Stimulated activated CD4-positive, alpha-beta T cell treated with anti-CD3 and anti-CD28 coated beads, Interleukin-4, amount 100 ng/mL, for 1 hour (primary cell): Measurements from ENCODE around the gene RBFOX2.
A peak's percentile ranks its signal among the peaks of the same experiment; 100 is the strongest.

Experiments
- DNase-seq: peaks from one replicate; pipeline ENCODE4 v3.0.0-alpha.2; 2020

RBFOX2 gene

DNA sequence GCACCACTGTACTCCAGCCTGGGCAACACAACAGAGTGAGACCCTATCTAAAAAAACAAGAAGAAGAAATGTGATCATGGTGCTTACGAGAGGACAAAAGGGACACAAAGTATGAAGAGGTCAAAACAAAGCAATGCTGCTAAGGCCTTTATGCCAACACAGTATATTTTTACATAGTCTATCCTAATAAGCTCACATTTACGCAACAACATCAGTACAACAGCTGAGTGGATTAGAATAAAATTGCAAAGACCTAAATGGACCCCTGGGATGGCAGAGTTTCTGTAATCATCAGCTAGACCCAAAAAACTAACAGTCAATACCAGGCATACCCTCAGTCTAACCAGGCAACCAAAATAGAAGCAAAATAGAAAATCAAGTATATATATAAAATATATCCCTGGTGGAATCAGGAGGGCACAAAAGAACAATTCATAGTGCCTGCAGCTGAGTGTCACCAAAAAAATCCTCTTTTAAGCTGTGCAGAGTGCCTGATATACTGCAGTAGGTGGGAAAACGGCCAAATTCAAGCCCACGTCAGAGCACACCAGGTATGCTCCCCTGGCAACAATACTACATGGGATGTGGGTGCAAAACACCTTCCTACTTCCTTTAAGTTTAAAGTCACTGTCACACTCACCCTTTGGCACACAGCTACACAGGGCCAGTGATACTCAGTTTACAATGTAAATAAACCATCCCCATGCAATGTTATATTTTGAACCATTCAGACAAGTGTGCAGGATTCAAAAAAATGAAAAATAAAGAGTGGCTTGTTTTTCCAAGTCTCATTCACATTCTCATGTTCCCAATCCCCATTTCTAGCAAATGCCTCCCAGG is 57.8 kb downstream of the RBFOX2 start:
- no peak for DNase-seq

DNA sequence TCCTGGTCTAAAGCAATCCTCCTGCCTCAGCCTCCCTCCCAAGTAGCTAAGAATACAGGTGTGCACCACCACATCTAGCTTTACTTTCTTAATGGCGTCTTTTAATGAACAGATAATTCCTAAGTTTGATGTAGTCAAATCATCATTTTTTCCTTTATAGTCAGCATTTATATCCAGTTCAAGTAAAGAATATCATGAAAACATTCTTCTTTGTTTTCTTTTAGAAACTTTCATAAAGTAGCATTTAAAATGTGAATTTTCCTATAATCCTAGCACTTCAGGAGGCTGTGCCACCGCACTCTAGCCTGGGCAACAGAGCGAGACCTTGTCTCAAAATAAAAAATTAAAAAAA is 61.6 kb downstream of the RBFOX2 start:
- DNase-seq = no peak

DNA sequence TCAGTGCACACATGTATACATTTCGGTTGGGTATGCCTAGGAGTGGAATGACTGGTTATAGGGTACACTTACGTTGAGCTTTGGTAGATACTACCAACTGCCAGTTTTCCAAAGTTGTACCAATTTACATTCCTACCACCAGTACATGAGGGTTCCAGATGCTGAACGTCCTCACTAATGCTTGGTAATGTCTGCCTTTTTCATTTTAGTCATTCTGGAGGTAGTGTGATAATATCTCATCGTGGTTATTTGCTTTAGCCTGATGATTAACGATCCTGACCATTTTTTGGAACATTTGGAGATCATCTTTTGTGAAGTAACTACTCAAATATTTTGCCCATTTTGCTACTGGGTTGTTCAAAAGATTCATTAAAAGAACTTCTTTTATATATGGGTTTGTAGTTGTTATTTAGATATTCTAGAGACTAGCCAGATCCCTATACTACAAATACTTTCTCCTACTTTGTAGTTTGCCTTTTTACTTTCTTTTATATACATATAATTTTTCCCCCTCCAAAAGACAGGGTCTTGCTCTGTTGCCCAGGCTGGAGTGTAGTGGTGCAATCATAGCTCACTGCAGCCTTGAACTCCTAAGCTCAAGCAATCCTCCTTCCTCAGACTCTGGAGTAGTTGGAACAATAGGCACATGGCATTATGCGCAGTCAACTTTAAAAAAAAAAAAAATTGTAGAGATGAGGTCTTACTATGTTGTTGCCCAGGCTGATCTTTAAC is 62.1 kb downstream of the RBFOX2 start:
- no peak for DNase-seq

DNA sequence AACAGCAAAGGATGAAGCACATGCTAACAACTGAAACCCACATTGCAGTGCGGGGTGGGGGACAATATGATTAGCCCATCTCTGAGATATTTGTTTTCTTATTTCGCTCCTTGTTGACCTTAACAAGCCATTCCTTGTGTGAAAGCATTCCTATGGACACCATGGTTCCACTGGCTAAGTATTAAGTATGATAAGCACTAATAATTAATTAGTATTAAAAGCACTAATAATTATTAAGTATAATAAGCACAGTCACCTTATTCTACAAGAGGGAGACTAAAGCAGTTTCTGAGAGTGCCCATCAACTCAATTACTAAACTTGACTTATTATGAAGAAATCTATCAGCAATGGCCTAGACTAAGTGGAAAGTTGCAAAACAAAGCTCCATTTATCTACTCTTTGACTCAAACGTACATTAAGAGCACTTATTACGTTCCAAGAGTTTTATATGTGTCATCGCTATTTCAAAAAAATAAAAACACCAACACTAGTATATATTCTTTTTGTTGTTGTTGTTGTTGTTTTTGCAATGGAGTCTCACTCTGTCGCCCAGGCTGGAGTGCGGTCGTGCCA is 65.3 kb downstream of the RBFOX2 start:
- DNase-seq = no peak

DNA sequence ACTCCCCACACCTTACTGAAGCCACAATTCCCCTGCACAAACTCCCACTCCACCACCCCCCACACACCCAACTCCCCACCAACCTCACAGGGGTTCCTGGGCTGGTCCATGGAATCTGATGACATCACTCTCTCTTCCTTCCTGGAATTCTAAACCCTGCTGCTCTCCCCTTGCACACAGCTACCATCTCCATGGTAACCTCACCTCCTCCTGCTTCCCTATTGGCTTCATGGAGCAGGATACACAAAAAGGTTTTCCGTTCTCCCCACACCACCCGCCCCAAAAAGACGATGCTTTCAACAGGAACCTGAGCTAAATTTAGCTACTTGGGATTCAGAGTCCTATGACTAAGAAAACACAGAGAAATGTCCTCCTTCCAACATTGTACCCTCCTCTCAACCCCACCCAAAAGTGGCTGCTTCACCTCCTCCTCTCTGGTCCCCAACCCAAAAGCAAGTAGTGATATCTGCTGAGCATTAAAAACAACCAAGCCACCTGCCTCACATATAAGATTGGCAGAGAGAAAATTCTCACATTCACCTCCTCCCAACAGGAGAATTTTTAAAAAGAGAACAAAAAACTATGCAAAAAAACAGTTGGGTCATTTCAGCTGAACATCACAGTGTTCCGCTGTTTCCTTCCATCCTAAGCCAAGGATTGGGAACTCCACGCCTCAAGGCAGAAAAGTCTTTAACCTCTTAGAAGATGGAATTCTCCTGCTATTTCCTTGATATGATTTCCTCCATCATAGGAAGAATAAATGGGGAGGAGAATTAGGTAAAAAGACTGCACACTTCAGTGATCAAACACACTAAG is 66.9 kb downstream of the RBFOX2 start:
- no peak for DNase-seq

DNA sequence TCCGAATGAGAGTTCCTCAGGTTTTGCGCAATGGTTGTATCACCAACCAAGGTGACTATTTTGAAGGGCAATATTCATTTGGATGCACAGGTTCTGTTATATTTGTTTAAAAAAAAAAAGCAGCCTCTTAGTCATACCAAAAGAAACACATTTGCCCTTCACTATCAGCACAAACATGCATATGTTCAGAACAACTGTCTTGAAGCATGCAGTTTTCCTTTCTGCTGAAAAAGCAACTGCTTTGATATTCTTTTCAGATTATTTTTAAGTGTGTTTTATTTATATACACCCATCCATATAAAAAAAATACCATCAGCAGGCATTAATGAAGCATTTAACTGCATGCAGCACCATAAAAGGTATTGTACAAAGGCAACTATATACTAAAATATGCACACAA is 67.8 kb downstream of the RBFOX2 start:
- DNase-seq = no peak

DNA sequence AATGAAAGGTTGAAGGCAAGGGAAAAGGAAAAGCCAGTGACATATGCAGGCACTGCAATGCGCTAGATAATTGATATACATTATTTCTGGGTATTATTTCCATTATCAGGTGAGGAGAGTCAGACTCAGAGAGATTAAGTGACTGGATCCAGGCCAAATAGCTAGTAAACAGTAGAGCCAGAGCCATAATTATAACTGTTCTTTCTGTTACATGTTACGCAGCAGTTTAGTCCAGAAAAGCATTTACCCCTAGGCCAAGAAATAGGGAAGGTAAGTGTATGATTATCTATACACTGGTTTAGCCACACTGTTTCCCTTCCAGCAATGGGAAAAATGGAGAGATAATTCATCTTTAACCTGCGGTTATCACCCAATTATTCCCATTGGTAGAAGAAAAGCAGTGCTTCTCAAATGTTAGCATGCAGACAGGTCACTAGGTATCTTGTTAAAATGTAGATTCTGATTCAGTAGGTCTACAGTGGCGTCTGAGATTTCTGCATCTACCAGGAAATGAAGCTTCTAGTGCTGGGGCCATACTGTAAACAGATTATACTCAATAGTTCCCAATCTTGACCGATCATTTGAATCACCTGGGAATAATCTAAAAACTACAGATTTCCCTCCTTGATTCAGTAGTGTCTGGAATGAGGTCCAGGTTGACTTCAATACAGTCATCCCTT is 69.4 kb downstream of the RBFOX2 start:
- DNase-seq = no peak

DNA sequence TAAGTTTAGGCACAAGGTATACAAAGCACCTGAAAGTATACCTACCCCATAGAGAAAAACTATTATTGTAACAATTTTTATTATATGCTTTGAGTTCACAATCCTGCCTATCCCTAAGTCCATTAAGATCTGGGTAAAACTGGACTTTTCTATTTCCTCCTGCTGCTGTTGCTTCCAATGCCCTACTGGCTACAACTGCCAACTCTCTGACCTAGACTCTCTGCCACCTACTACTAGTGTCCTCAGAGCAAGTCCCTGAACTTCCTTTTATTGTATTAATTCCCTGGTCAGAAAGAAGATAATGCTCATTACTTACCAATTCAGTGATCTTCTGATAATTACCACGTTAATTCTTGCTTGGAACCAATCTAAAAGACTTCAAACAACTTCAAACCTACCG is 70.3 kb downstream of the RBFOX2 start:
- DNase-seq = no peak

DNA sequence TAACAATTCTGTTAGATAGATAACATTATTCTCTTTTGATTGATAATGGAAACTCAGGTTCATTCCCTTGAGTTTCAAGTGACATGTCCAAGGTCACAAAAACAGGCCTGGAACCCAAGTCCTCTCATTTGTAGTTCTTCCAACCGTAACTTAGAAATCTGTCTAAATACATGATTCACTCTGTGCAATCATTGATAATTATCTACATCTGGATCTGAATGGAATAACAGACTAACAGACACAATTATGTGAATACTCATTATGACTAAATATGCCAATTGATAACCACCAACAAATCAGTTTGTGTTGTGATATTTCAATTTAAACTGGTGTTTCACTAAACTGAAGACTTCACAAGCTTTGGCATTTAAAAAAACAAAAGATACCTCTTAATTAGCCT is 71.0 kb downstream of the RBFOX2 start:
- DNase-seq = no peak

DNA sequence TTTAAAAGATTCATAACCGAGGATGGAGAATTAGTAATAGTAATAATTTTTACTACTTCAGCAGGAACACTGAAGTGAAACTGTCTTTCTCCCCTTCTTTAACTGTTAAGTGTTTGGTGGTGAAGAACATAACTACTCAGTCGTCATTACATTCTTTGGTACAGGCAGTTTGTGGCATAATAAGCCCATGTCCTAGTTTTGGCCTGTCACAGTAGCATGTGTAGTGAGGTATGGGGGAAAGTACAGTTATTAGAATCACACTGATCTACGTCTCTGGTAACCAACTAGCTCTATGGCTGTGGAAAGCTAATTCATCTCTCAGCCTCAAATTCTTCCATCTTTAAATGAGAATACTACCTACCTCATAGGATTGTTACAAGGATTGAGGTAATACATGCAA is 71.8 kb downstream of the RBFOX2 start:
- no peak for DNase-seq

DNA sequence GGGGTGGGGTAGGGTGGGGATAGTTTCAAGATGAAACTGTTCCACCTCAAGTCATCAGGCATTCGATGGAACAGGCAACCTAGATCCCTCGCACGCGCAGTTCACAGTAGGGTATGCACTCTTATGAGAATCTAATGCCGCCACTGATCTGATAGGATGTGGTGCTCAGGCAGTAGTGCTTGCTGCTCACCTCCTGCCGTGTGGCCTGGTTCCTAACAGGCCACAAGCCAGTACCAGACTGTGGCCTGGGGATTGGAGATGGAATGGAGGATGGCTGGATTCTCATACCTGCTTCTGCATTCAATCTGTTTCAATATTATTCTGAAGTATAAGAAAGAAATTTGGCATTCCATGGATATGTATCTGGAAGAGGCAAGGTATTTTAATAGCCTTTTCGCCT is 73.1 kb downstream of the RBFOX2 start:
- no peak for DNase-seq

DNA sequence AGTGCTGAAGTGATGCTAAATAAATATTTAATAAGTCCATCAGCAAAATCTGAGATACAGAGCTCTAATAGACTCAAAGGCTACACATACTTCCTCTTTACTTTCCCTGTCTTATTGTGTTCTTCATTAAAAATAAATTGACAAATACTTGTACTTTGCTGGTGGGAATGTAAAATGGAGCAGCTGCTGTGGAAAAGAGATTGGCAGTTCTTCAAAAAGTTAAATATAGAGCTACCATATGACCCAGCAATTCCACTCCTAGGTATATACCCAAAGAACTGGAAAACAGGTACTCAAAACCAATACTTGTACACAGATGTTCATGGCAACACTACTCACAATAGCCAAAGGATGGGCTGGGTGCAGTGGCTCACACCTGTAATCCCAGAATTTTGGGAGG is 76.0 kb downstream of the RBFOX2 start:
- no peak for DNase-seq

DNA sequence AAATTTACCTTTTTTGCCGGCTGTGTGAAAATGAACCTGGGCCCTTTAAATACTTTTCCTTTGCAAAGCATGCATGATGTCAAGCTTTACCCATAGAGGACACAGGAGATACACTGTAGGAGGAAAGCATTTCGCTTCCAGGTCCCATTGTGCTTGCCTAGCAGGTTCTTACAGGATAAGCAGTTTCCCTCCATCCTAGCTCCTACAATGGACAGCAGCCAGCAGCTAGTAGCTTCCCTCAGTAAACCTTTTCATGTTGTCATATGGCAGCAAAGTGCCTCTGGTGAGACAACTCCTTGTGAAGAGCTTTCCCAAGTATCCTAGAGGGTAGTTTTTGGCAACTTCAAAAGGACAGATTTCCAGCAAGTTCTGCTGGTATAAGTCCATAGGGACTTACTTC is 78.4 kb downstream of the RBFOX2 start:
- no peak for DNase-seq

DNA sequence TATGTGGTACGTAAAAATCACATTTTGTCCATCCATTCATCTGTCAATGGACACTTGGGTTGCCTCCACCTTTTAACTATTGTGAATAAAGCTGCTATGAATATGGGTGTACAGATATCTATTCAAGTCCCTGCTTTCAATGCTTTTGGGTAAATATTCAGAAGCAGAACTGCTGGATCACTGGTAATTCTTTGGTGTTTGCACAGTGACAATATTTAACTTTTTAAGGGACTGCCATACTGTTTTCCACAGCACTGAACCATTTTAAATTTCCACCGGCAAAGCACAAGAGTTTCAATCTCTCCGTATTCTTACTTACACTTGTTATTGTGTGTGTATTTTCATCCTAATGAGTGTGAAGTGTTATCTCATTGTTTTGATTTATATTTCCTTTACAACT is 79.4 kb downstream of the RBFOX2 start:
- no peak for DNase-seq

DNA sequence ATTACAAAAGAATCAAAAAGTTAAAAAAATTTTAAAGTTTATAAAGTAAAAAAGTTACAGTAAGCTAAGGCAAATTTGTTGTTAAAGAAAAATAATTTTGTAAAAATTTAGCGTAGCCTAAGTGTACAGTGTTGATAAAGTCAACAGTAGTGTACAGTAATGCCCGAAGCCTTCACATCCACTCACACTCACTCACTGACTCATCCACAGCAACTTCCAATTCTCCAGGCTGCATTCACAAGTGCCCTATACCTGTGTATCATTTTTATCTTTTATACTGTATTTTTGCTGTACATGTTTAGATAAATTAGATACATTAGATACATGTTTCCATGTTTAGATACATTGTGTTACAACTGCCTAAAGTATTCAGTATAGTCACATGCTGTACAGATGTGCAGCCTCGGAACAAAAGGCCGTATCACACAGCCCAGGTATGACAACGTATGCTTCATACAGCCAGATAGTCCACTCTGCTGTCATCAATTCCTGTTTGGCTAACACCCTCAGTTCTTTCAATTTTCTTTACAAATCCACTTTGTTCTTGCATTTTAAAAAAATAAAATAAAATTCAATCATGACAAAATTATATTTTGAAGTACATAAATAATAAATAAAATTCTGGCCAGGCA is 80.7 kb downstream of the RBFOX2 start:
- DNase-seq = no peak

DNA sequence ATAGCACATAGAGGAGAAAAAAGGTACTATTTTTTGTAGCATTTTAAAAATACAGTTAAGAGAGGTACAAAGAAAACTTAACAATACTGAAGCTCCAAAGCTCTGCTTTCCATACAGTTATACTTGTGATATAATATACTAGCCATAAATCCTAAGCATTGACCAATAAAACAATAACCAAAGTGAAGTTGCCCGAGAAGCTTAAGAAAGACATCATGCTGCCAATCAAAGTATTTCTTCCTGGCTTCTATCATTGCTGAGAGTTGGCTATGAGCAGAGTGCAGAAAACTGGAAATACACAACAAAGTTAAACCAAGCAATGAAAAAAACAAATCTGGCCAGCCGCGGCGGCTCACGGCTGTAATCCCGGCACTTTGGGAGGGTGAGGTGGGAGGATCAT is 84.2 kb downstream of the RBFOX2 start:
- DNase-seq = no peak

DNA sequence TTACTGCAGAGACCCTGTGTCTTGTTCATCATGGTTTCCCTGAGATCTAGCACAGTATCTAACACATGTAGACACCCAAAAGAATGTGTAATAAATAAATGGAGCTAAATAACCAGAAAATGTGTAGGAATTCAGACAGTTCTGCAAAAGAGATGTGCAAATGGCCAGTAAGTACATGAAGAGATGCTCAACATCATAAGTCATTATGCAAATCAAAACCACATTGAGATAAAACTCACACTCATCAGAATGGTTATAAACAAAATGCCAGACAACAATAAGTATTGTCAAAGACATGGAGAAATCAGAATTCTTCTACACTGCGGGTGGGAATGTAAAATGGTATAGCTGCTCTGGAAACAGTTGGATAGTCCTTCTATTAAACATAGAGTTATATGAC is 88.5 kb downstream of the RBFOX2 start:
- DNase-seq = no peak

DNA sequence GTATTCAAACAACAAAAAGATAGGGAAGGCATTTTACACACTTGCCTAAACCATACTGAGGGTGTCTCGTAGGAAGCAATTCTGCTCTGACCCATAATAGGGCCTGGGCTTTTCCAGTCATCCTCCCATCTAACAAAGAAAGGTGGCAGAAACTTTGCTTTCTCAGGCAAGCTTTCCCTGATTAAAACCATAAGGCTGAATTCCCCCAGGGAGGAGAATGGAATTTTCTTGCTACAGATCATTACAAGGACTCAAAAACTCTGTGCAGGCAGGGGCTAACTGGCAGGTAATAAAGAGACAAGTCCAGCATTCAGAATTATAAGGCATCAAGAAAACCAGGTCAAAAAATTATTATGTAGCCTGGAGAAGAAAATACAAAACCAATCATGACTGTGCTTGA is 90.4 kb downstream of the RBFOX2 start:
- DNase-seq = no peak

DNA sequence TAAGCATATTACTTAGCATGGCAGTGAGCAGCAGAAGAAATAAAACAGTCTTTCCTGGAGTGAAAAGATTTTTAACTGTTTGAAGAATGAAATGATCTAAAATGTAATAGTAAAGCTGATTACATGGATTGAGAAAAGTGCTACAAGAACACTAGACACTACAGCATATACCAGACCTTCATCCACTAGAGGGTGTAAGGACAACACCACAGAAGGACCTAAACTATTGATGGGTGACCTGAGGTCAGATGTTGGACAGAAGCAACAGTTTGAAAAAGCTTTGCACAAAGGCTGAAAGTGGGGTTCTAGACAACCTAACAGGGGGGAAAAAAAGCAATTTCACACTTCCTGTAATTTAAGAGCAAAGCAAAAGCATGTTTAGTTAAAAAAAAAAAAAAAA is 97.7 kb downstream of the RBFOX2 start:
- no peak for DNase-seq

DNA sequence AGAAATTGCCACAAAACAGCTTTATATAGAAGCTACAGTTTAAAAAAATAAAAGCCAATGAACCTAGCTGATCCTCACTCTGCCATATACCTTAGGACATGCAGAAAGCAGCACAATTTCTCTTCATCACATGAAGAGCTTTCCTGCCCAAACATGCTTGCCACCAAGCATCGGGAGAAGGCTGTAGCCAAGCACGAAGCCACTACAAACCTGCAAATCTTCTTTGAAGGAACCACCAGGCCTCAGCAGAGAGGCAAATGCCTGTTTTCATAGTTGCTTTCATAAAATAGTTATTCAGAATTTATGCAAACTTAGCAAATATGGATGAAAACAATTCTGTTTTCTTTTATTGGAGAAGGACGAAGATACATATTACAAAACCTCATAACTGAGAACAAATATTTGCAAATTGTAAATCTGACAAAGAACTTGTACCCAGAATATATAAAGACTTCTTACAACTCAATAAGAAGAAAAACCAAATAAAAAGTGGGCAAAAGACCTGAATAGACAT is 100.3 kb downstream of the RBFOX2 start:
- DNase-seq = no peak

DNA sequence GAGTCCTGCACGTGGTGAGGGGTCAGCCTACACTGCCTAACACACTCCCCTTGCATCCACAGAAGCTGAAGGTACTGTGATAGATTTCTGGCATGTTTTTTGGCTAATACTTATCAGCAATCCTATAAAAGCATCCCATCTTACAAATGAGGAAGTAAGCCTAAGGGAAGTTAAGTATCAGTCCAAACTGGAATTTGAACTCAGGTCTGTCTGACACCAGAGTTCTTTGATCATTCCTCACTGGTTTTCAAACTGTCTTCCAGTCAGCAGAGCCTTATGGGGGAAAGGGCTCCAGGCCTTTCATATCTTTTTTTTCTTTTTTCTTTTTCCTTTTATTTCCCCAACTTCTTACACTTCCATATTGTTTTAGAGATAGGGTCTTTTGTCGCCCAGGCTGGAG is 105.6 kb downstream of the RBFOX2 start:
- no peak for DNase-seq

DNA sequence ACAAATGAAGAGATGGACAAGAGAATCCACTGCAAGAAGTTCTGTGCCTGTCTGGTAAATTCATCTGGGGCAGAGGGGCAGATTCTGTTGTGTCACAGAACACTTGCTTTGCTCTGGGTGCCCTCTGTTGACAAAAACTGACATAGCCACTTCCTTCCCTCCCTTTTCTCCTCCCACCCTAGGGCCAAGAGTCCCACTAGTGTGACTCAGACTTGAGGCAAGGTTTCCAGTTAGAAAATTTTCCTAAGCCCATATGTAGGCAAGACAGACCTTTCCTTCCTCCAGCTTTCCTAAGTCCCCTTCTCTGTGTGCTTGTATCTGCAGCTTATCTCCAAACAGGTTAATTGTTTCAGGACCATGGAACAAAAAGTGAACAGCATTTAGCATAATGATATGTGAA is 106.8 kb downstream of the RBFOX2 start:
- DNase-seq = peak; percentile 7
